Measurements from ENCODE around the gene MAP3K2.

- TF ChIP-seq YY1 (IDR thresholded peaks at IDR 0.05) = no peak
- TF ChIP-seq REST (IDR thresholded peaks at IDR 0.05) = no peak
- TF ChIP-seq CTCF (IDR thresholded peaks at IDR 0.05; ENCODE audit: low read depth, low read length, missing input control) = no peak
These were observed 79.1 kb downstream of the MAP3K2 start for GRCh38 chr2:127308586-127309138.

Measured in liver (tissue), 2 donors.